Activated CD8-positive, alpha-beta memory T cell treated with anti-CD3 and anti-CD28 coated beads, Interleukin-2, amount 50 U/mL, for 24 hours (primary cell): ENCODE results near the gene CAPN10.

Source experiments
- DNase-seq: peaks from one replicate; pipeline ENCODE4 v3.0.0-alpha.2; 2020; ENCODE audit errors: extremely low read depth

The CAPN10 gene

GRCh38 chr2:240589375-240589774 lies 2.8 kb downstream of the CAPN10 start:
- DNase-seq: no peak

DNA sequence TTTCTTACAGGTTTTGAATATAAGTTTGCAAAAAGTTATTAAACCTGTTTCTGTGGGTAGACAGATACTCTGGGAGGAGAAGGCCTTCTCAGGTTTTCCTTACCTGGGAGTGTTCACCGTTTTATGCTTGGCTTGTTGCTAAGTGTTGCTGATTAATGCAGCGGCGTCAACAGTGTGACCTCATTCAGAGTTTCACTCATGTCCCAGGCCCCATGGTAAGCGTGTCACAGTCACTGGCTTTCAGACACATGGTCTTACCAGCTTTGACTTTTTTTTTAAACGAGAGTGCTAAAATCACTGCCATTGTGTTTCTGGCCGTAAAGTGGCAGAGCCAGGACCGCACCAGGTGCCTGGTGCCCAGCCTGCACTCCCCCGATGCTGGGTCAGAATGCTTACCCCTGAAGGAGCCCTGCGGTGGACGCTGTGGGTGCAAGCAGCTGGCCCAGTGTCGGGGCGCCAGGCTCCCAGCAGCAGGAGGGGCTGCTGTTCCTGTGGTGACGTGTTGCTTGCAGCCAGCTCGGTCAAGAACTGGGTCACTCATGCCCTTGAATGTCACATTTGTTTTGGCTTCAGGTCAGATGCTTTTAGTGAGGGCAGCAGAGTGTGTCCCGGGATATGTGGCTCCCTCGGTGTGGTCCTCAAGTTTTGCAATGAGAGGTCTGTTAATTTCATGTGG lies 3.5 kb downstream of the CAPN10 start:
- DNase-seq: no peak

- no peak for DNase-seq
These were observed 4.2 kb downstream of the CAPN10 start for GRCh38 chr2:240590681-240591111.

- DNase-seq: no peak
These were observed 4.7 kb downstream of the CAPN10 start for GRCh38 chr2:240591226-240591625.

- no peak for DNase-seq
These were observed 5.2 kb downstream of the CAPN10 start for GRCh38 chr2:240591784-240592183.

GRCh38 chr2:240593026-240593702 lies 6.6 kb downstream of the CAPN10 start:
- no peak for DNase-seq

GRCh38 chr2:240593703-240594451 lies 7.3 kb downstream of the CAPN10 start:
- no peak for DNase-seq

GRCh38 chr2:240594511-240595380 lies 8.2 kb downstream of the CAPN10 start:
- DNase-seq: no peak

GRCh38 chr2:240595381-240596079 lies 9.0 kb downstream of the CAPN10 start:
- DNase-seq: no peak

GRCh38 chr2:240596080-240596460 lies 9.5 kb downstream of the CAPN10 start:
- DNase-seq: no peak

DNA sequence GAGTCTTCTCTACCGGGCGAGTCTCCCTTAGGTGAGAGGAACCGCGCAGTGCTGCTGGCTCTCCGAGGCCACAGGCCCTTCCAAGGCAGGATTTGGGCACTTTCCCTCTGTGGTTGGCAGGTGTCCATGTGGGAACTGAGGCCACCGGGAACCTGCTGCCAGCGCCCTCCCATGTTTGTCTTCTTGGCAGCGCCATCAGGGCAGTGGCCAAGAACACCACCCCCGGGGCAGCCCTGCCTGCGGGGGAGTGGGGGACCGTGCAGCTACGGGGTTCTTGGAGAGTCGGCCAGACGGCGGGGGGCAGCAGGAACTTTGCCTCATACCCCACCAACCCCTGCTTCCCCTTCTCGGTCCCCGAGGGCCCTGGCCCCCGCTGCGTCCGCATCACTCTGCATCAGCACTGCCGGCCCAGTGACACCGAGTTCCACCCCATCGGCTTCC lies 10.0 kb downstream of the CAPN10 start:
- no peak for DNase-seq

- DNase-seq: no peak
These were observed 10.5 kb downstream of the CAPN10 start for GRCh38 chr2:240597054-240597418.

- DNase-seq: no peak
These were observed 11.1 kb downstream of the CAPN10 start for GRCh38 chr2:240597419-240598181.

DNA sequence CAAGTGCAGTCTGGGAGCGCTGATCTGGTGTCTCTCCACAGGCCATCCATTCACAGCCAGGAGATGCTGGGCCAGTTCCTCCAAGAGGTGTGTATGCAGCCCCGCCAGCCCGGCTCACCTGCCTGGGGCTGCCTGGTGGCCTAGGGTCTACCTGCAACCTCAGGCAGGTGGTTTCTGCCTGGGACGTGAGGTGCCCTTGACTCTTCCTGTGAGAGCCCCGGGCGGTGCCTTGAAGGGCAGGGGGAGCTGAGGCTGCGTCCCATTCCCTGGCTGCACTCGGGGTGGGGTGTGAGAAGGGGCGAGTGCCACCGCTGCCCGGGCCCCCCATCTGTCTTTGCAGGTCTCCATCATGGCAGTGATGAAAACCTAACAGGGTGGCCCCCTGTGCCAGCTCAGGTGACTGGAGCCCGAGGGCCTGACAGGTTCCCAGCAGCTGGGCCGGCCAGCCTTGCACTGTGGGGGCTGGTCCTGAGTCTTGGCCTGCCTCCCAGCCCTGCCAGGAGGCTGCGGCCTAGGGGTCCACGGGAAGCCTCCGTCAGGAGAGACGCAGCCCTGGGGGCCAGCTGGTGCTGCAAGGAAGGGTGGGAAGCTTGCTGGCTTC lies 11.9 kb downstream of the CAPN10 start:
- no peak for DNase-seq

DNA sequence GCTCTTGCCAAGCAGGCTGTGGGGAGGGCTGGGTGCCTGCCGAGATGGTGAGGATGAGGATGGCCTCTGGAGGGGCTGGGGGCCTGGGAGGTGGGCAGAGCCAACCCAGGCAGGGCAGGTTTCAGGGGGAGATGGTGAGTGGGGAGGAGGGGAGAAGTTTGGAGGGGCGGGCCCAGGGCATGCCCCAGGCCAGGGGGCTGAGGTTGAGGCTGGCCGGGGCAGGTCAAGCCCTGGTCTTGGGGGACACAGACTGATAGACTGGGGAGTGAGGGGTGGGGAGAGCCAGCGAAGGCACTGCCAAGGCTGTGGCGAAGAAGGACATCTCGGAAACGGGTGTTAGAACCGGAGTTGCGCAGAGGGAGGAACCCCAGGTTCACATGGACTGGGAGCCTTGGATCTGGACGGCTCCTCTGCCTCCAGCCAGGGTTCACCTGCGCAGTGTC lies 12.6 kb downstream of the CAPN10 start:
- DNase-seq: no peak

GRCh38 chr2:240600451-240600961 lies 14.0 kb downstream of the CAPN10 start:
- DNase-seq: no peak

- no peak for DNase-seq
These were observed 14.7 kb downstream of the CAPN10 start for GRCh38 chr2:240601061-240601830.

- DNase-seq: no peak
These were observed 15.3 kb downstream of the CAPN10 start for GRCh38 chr2:240601831-240602160.
